Measurements from ENCODE around the gene ABCB6. TPM values are rescaled to one million over a fixed set of nuclear protein-coding genes. Genes with fewer than 3 reads are reported as not detected.

ABCB6 gene
- total and polyA plus RNA-seq, 2 of the 8 experiments (the other 6 are each of a cell fraction or from before 2014, with no cell fraction given) = 44.9 to 50.6 TPM

DNA sequence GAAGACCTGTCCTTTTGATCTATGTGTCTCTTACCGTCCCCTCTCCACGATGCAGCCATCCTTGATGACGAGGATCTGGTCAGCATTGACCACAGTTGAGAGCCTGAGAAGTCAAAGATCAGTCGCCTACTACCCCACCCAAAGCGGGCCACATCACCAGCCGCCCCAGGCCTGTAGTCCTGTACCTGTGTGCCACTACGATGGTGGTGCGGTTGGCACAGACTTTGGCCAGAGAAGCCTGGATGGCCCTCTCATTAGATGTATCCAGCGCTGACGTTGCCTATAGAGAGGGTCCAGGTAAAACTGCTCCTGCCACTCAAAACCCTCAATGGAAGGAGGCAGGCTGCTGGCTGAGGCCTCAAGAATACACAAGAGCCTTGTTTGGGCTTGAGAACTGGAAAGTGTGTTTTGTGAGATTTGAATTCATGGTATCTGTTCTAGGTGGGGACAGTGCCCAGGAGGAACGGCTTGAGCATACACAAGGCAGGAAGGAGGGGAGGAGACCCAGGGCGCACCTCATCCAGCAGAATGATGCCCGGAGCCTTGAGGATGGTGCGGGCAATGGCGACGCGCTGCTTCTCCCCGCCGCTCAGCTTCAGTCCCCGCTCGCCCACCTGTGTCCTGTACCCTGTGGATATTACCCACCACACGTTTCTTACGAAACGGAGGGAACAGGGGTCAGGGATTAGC, 8.4 kb downstream of the ABCB6 start:
- H3K4ac ChIP-seq (replicated peaks; ENCODE audit: insufficient read length, low read depth, low read length) = no peak overlapping the region
- no peak overlapping the region for H4K8ac ChIP-seq (ENCODE audit: extremely low read depth, insufficient read depth, low read length)
- no peak overlapping the region for H3K4me2 ChIP-seq (ENCODE audit: insufficient read depth in 1 of 2, low read depth in 2 of 2, low read length in 2 of 2)
- H3K27ac ChIP-seq (ENCODE audit: low read depth, low read length) = no peak overlapping the region
- no peak overlapping the region for H3K23ac ChIP-seq (ENCODE audit: insufficient read length)
- no peak for DNase-seq (ENCODE audit: low read depth in 1 of 2, low spot score in 2 of 2)
- H3K18ac ChIP-seq (ENCODE audit: extremely low read depth, low read length) = no peak overlapping the region
- ChIA-PET POLR2A (ENCODE audit: partially characterized antibody) (interaction anchor here (1.1 to 6.1 kb wide), 4 partner anchors 9 to 17 kb away, joined by 3 to 101 read pairs (median 4); partner anchors contain the start of gene ABCB6), CTCF (ENCODE audit: partially characterized antibody) (interaction anchor here (1.0 kb wide), 1 partner anchor 104 kb away, joined by 3 read pairs; no protein-coding TSS in a partner anchor)
- H2AFZ ChIP-seq (ENCODE audit: low read length) = no peak overlapping the region
- no peak overlapping the region for H2BK15ac ChIP-seq (ENCODE audit: low read length)
- no peak overlapping the region for H2BK5ac ChIP-seq (ENCODE audit: low read depth, low read length)
- no peaks in the 10 kb centered on the region for H3K79me2 ChIP-seq (ENCODE audit: control insufficient read depth in 1 of 2, insufficient read depth in 2 of 2, low read length in 2 of 2)
- H2AK5ac ChIP-seq (ENCODE audit: low read depth, low read length) = no peak overlapping the region
- H4K5ac ChIP-seq (ENCODE audit: insufficient read length, low read depth, low read length) = no peak overlapping the region
- H3K9me3 ChIP-seq (ENCODE audit: insufficient read depth in 2 of 2, low read depth in 1 of 2, low read length in 1 of 2) = no peaks in the 10 kb centered on the region
- H4K91ac ChIP-seq (replicated peaks; ENCODE audit: insufficient read length, low read length) = no peak overlapping the region
- no peak overlapping the region for H3K9ac ChIP-seq (replicated peaks in 1 of 4; ENCODE audit: extremely low read depth in 1 of 4, low read depth in 3 of 4, low read length in 3 of 4)
- peaks cover 10% of the 10 kb centered on the region for H3K23me2 ChIP-seq (ENCODE audit: low read depth, low read length)
- peaks cover 0 to 4% of the 10 kb centered on the region in 2 experiments for H4K20me1 ChIP-seq (replicated peaks in 1 of 2; ENCODE audit: control insufficient read depth in 1 of 2, insufficient read depth in 2 of 2, low read length in 2 of 2)
- FAIRE-seq = no peak
- H3K4me3 ChIP-seq (ENCODE audit: extremely low read depth in 1 of 4, insufficient read depth in 2 of 4, low read depth in 3 of 4, low read length in 4 of 4) = no peak overlapping the region
- no peaks in the 10 kb centered on the region for H3K79me1 ChIP-seq (ENCODE audit: low read depth, low read length)
- H2BK120ac ChIP-seq (replicated peaks; ENCODE audit: low read depth, low read length) = no peak overlapping the region
- WGBS, 2 experiments (ENCODE audit: extremely low coverage in 1 of 2, insufficient coverage in 1 of 2, insufficient read length in 1 of 2, insufficient replicate concordance in 2 of 2, low coverage in 1 of 2, low lambda C conversion rate in 2 of 2, missing lambda C conversion rate in 1 of 2) = 90% methylated on average over 24 of the region's 24 CpGs; no CpG with 5 or more reads in 1 of the 2 experiments
- no peak overlapping the region for H2BK20ac ChIP-seq (ENCODE audit: low read length)
- peaks cover 13 to 51% (median 23%) of the 10 kb centered on the region in 4 experiments for H3K36me3 ChIP-seq (ENCODE audit: control insufficient read depth in 2 of 4, insufficient read depth in 4 of 4, low read length in 3 of 4)
- no peak overlapping the region for H3K14ac ChIP-seq (ENCODE audit: insufficient read length)
- peaks cover 0 to 6% (median 3%) of the 10 kb centered on the region in 4 experiments; a peak in 5 of 7 replicates for H3K4me1 ChIP-seq (replicated peaks in 1 of 4; ENCODE audit: control insufficient read depth in 3 of 4, insufficient read depth in 4 of 4, low read length in 3 of 4)
- H3K56ac ChIP-seq (replicated peaks; ENCODE audit: insufficient read length, low read depth, low read length) = no peak overlapping the region
- H2BK12ac ChIP-seq (ENCODE audit: low read depth, low read length) = no peak overlapping the region
- no peak for TF ChIP-seq TAF7 (optimal IDR thresholded peaks at IDR 0.05; ENCODE audit: borderline replicate concordance, low read depth, low read length)
- H3K27me3 ChIP-seq (replicated peaks in 1 of 4; ENCODE audit: control insufficient read depth in 3 of 4, extremely low read depth in 1 of 4, insufficient read depth in 3 of 4, low read length in 3 of 4) = no peaks in the 10 kb centered on the region

All from H1 (cell line).